ENCODE data around the gene MRPL50.

The MRPL50 gene

GRCh38 chr9:101435601-101436079 is 37.2 kb upstream of the MRPL50 start, which contains the start of gene ALDOB:
Gene ALDOB, minus strand, starts transcription at chr9:101435774. Its CDS starts 4,887 bp downstream, at chr9:101430887.
- Histone ChIP-seq H3K9me3 (ENCODE audit: control insufficient read depth, low read length) (no peaks in the 10 kb centered on the region), H3K27ac (ENCODE audit: insufficient read depth, low read length, poor library complexity, severe bottlenecking) (no peak within 1 kb of the TSS), H3K4me1 (ENCODE audit: control insufficient read depth, insufficient read depth, low read length, poor library complexity, severe bottlenecking) (no peaks in the 10 kb centered on the region), H3K36me3 (ENCODE audit: control insufficient read depth, insufficient read depth, low read length) (no peaks in the 10 kb centered on the region), H3K27me3 (replicated peaks; ENCODE audit: control insufficient read depth, insufficient read depth, low read length, poor library complexity, severe bottlenecking) (peaks cover 4% of the 10 kb centered on the region), H3K4me3 (ENCODE audit: insufficient read depth, low read depth, low read length, poor library complexity, severe bottlenecking) (no peak within 1 kb of the TSS)
- DNase-seq: no peak

- peaks cover 4% of the 10 kb centered on the region for H3K27me3 ChIP-seq (replicated peaks; ENCODE audit: control insufficient read depth, insufficient read depth, low read length, poor library complexity, severe bottlenecking)
- H3K27ac ChIP-seq (ENCODE audit: insufficient read depth, low read length, poor library complexity, severe bottlenecking): no peak overlapping the region
- H3K9me3 ChIP-seq (ENCODE audit: control insufficient read depth, low read length): no peaks in the 10 kb centered on the region
- no peak overlapping the region for H3K4me3 ChIP-seq (ENCODE audit: insufficient read depth, low read depth, low read length, poor library complexity, severe bottlenecking)
- H3K36me3 ChIP-seq (ENCODE audit: control insufficient read depth, insufficient read depth, low read length): no peaks in the 10 kb centered on the region
- no peak for DNase-seq
- H3K4me1 ChIP-seq (ENCODE audit: control insufficient read depth, insufficient read depth, low read length, poor library complexity, severe bottlenecking): no peaks in the 10 kb centered on the region
These were observed 36.6 kb upstream of the MRPL50 start for GRCh38 chr9:101434998-101435397.

DNA sequence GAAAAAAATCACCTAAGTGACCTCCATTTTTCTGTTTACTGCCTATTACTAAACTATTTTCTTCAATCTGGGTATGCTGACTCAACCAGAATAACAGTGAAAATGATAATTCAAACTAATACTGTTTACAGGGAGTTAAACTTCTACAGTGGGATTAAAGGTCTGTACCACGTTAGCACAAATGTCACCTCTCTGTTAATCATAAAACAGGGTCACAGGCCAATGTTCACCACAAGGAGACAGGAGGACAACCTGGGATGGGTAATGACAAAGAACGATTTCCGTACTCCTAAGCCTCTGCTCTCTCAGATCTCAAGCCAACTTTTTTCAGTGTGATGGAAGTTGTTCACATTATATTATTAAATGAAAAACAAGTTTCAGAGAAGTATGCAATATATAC is 34.8 kb upstream of the MRPL50 start:
- no peaks in the 10 kb centered on the region for H3K4me1 ChIP-seq (ENCODE audit: control insufficient read depth, insufficient read depth, low read length, poor library complexity, severe bottlenecking)
- peaks cover 4% of the 10 kb centered on the region for H3K27me3 ChIP-seq (replicated peaks; ENCODE audit: control insufficient read depth, insufficient read depth, low read length, poor library complexity, severe bottlenecking)
- no peak overlapping the region for H3K4me3 ChIP-seq (ENCODE audit: insufficient read depth, low read depth, low read length, poor library complexity, severe bottlenecking)
- no peaks in the 10 kb centered on the region for H3K36me3 ChIP-seq (ENCODE audit: control insufficient read depth, insufficient read depth, low read length)
- no peak for DNase-seq
- no peak overlapping the region for H3K27ac ChIP-seq (ENCODE audit: insufficient read depth, low read length, poor library complexity, severe bottlenecking)
- H3K9me3 ChIP-seq (ENCODE audit: control insufficient read depth, low read length): no peaks in the 10 kb centered on the region

DNA sequence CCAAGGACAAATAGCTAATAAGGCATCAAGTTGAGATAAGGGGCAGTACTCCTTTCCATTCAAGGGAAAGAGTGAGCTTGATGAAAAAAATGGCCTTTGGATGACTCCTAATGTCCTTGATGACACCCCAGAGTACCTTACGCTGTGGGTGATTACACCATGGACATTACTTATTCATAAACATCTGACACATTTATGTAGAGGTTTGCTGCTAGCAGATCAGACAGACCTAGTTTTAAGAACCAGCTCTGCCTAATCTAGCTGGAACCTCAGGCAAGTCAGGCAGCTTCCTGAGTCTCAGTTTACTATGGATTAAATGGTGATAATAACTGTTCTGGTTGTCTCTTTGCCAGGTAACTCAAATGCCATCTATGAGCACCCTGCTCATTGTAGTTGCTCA is 34.3 kb upstream of the MRPL50 start:
- Histone ChIP-seq H3K27me3 (replicated peaks; ENCODE audit: control insufficient read depth, insufficient read depth, low read length, poor library complexity, severe bottlenecking) (peaks cover 4% of the 10 kb centered on the region), H3K4me3 (ENCODE audit: insufficient read depth, low read depth, low read length, poor library complexity, severe bottlenecking) (no peak overlapping the region), H3K9me3 (ENCODE audit: control insufficient read depth, low read length) (no peaks in the 10 kb centered on the region), H3K36me3 (ENCODE audit: control insufficient read depth, insufficient read depth, low read length) (no peaks in the 10 kb centered on the region), H3K4me1 (ENCODE audit: control insufficient read depth, insufficient read depth, low read length, poor library complexity, severe bottlenecking) (no peaks in the 10 kb centered on the region), H3K27ac (ENCODE audit: insufficient read depth, low read length, poor library complexity, severe bottlenecking) (no peak overlapping the region)
- DNase-seq: no peak

DNA sequence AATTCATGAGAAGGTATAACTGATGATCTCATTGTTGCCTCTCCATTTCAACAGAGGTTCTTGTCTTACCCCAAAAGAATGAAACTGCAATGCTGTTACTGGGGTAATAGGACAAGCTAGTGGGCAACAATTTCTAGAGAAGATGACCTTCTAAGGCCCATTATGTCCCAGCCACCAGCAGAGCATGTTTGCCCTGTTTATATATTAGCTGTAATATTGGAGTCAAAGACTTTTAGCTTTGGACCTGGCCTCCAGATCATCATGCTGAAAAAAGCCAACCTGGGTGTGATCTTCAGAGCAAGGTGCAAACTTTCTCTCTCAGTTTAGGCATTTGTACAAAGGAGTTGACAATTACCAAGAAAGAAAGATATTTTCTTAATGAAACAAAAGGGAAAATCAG is 33.8 kb upstream of the MRPL50 start:
- H3K27me3 ChIP-seq (replicated peaks; ENCODE audit: control insufficient read depth, insufficient read depth, low read length, poor library complexity, severe bottlenecking): peaks cover 4% of the 10 kb centered on the region
- no peak overlapping the region for H3K4me3 ChIP-seq (ENCODE audit: insufficient read depth, low read depth, low read length, poor library complexity, severe bottlenecking)
- H3K27ac ChIP-seq (ENCODE audit: insufficient read depth, low read length, poor library complexity, severe bottlenecking): no peak overlapping the region
- no peaks in the 10 kb centered on the region for H3K9me3 ChIP-seq (ENCODE audit: control insufficient read depth, low read length)
- no peaks in the 10 kb centered on the region for H3K36me3 ChIP-seq (ENCODE audit: control insufficient read depth, insufficient read depth, low read length)
- no peaks in the 10 kb centered on the region for H3K4me1 ChIP-seq (ENCODE audit: control insufficient read depth, insufficient read depth, low read length, poor library complexity, severe bottlenecking)
- no peak for DNase-seq

DNA sequence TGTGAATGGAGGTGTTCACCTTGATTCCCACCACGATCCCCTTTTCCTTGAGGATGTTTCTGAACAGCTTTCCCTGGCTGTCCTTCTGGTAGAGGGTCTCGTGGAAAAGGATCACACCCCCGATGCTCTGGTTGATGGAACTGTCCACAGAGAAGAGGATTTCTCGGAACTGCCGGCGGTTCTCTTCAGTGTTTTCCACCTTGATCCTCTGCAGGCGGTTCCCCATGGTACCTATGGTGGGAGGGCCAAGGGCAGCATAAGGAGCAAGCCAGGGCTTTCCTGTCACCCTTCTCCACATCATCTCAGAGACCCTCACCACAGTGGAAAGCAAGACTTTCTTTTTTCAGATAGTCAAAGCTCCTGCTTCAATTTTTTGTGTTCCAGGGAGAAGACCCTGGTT is 31.3 kb upstream of the MRPL50 start:
- Histone ChIP-seq H3K4me1 (ENCODE audit: control insufficient read depth, insufficient read depth, low read length, poor library complexity, severe bottlenecking) (no peaks in the 10 kb centered on the region), H3K36me3 (ENCODE audit: control insufficient read depth, insufficient read depth, low read length) (no peaks in the 10 kb centered on the region), H3K4me3 (ENCODE audit: insufficient read depth, low read depth, low read length, poor library complexity, severe bottlenecking) (no peak overlapping the region), H3K27me3 (replicated peaks; ENCODE audit: control insufficient read depth, insufficient read depth, low read length, poor library complexity, severe bottlenecking) (peaks cover under 1% of the 10 kb centered on the region), H3K9me3 (ENCODE audit: control insufficient read depth, low read length) (no peaks in the 10 kb centered on the region), H3K27ac (ENCODE audit: insufficient read depth, low read length, poor library complexity, severe bottlenecking) (no peak overlapping the region)
- no peak for DNase-seq

GRCh38 chr9:101428909-101429308 is 30.5 kb upstream of the MRPL50 start:
- no peak for DNase-seq
- no peaks in the 10 kb centered on the region for H3K27me3 ChIP-seq (replicated peaks; ENCODE audit: control insufficient read depth, insufficient read depth, low read length, poor library complexity, severe bottlenecking)
- no peaks in the 10 kb centered on the region for H3K4me1 ChIP-seq (ENCODE audit: control insufficient read depth, insufficient read depth, low read length, poor library complexity, severe bottlenecking)
- H3K27ac ChIP-seq (ENCODE audit: insufficient read depth, low read length, poor library complexity, severe bottlenecking): no peak overlapping the region
- H3K4me3 ChIP-seq (ENCODE audit: insufficient read depth, low read depth, low read length, poor library complexity, severe bottlenecking): no peak overlapping the region
- no peaks in the 10 kb centered on the region for H3K9me3 ChIP-seq (ENCODE audit: control insufficient read depth, low read length)
- no peaks in the 10 kb centered on the region for H3K36me3 ChIP-seq (ENCODE audit: control insufficient read depth, insufficient read depth, low read length)

DNA sequence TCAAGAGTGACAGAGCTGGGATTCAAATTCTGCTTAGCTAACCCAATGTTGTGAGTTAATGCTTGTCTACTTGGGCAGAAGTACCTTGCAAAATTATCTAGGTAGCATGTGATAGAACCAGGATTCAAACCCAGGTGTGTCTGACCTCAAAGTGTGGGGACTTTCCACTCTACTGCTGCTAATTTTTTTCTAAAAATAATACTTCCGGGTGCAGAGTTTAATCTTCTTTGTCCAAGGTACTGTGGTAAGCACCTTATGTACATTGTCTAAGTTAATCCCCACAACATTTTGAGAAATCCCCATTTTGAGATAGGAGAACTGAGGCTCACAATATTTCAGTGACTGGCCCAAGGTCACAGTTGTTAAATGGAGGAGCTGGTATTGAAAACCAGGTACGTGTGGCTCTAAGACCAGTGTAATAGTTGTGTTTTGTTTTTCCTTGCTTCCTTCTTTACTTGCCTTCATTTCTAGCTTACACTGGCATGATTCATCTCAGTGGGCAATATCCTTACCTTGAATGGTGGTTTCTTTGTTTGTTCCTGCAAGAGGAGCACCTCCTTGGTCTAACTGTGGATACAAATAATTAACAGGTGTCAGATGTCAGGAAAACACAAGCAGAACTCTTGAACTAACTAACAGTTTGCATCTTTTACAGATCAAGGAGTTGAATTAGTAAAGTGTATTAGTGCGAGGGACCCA is 29.7 kb upstream of the MRPL50 start:
- Histone ChIP-seq H3K4me3 (ENCODE audit: insufficient read depth, low read depth, low read length, poor library complexity, severe bottlenecking) (no peak overlapping the region), H3K9me3 (ENCODE audit: control insufficient read depth, low read length) (no peaks in the 10 kb centered on the region), H3K27ac (ENCODE audit: insufficient read depth, low read length, poor library complexity, severe bottlenecking) (no peak overlapping the region), H3K27me3 (replicated peaks; ENCODE audit: control insufficient read depth, insufficient read depth, low read length, poor library complexity, severe bottlenecking) (no peaks in the 10 kb centered on the region), H3K4me1 (ENCODE audit: control insufficient read depth, insufficient read depth, low read length, poor library complexity, severe bottlenecking) (no peaks in the 10 kb centered on the region), H3K36me3 (ENCODE audit: control insufficient read depth, insufficient read depth, low read length) (no peaks in the 10 kb centered on the region)
- DNase-seq: no peak

- Histone ChIP-seq H3K9me3 (ENCODE audit: control insufficient read depth, low read length) (no peaks in the 10 kb centered on the region), H3K27me3 (replicated peaks; ENCODE audit: control insufficient read depth, insufficient read depth, low read length, poor library complexity, severe bottlenecking) (no peaks in the 10 kb centered on the region), H3K4me3 (ENCODE audit: insufficient read depth, low read depth, low read length, poor library complexity, severe bottlenecking) (no peak overlapping the region), H3K27ac (ENCODE audit: insufficient read depth, low read length, poor library complexity, severe bottlenecking) (no peak overlapping the region), H3K36me3 (ENCODE audit: control insufficient read depth, insufficient read depth, low read length) (no peaks in the 10 kb centered on the region), H3K4me1 (ENCODE audit: control insufficient read depth, insufficient read depth, low read length, poor library complexity, severe bottlenecking) (no peaks in the 10 kb centered on the region)
- no peak for DNase-seq
These were observed 28.9 kb upstream of the MRPL50 start for GRCh38 chr9:101427358-101427757.

GRCh38 chr9:101421653-101422065 is 23.2 kb upstream of the MRPL50 start:
- no peaks in the 10 kb centered on the region for H3K27me3 ChIP-seq (replicated peaks; ENCODE audit: control insufficient read depth, insufficient read depth, low read length, poor library complexity, severe bottlenecking)
- H3K4me3 ChIP-seq (ENCODE audit: insufficient read depth, low read depth, low read length, poor library complexity, severe bottlenecking): no peak overlapping the region
- DNase-seq: no peak
- H3K27ac ChIP-seq (ENCODE audit: insufficient read depth, low read length, poor library complexity, severe bottlenecking): no peak overlapping the region
- H3K4me1 ChIP-seq (ENCODE audit: control insufficient read depth, insufficient read depth, low read length, poor library complexity, severe bottlenecking): no peaks in the 10 kb centered on the region
- no peaks in the 10 kb centered on the region for H3K36me3 ChIP-seq (ENCODE audit: control insufficient read depth, insufficient read depth, low read length)
- peaks cover 9% of the 10 kb centered on the region for H3K9me3 ChIP-seq (ENCODE audit: control insufficient read depth, low read length)

Data from effector memory CD4-positive, alpha-beta T cell (primary cell).